IMR-90 (cell line): ENCODE results near the gene BSCL2. TPM values are rescaled to one million over a fixed set of nuclear protein-coding genes. Genes with fewer than 3 reads are reported as not detected.

Experiments used
- ATAC-seq: fragments of 200-7000 bp; cut with Tn5 transposase; 2 replicates; pipeline ENCODE4 v1.9.1; 2020; ENCODE audit warnings: low read depth, mild to moderate bottlenecking, moderate library complexity
- BruUV-seq: library from RNA; stranded (reverse); fragments of 400-500 nt; replicated peaks from 2 replicates; lab custom pipeline; 2021; lab: Mats Ljungman, UMichigan
- CTCF ChIA-PET: fragments of 300-600 bp; formaldehyde crosslinking; extraction: SDS; loops from one replicate; lab custom pipeline; 2021; ENCODE audit warnings: antibody characterized with exemption; lab: Yijun Ruan, JAX
- POLR2A ChIA-PET: fragments of 300-600 bp; sonication (Branson Sonifier 250); formaldehyde crosslinking; loops from one replicate; lab custom pipeline; 2022; ENCODE audit warnings: antibody characterized with exemption; ENCODE audit not compliant: unreplicated experiment; lab: Charles Lee
- DNase-seq: peaks from one replicate; pipeline ENCODE4 v3.0.0; 2013
- H2AFZ ChIP-seq: replicated peaks from 2 replicates; pipeline ENCODE3; 2013; ENCODE audit warnings: low read length, mild to moderate bottlenecking; ENCODE audit not compliant: poor library complexity
- H2AK5ac ChIP-seq: 2 replicates; pipeline ENCODE4 v1.6.1; 2013; ENCODE audit warnings: low read depth, low read length, inconsistent platforms
- H2AK9ac ChIP-seq: replicated peaks from 2 replicates; pipeline ENCODE3; 2013; ENCODE audit warnings: mild to moderate bottlenecking, low read depth, low read length, moderate library complexity; ENCODE audit not compliant: poor library complexity
- H2BK120ac ChIP-seq: 2 replicates; pipeline ENCODE4 v1.6.1; 2013; ENCODE audit warnings: low read depth, low read length, inconsistent platforms
- H2BK15ac ChIP-seq: 3 replicates; pipeline ENCODE4 v1.6.1; 2013; ENCODE audit warnings: low read depth, low read length, inconsistent platforms
- H2BK20ac ChIP-seq: 2 replicates; pipeline ENCODE4 v1.6.1; 2013; ENCODE audit warnings: low read depth, mild to moderate bottlenecking, inconsistent platforms, low read length, moderate library complexity
- H2BK5ac ChIP-seq: 2 replicates; pipeline ENCODE4 v1.6.1; 2013; ENCODE audit warnings: mild to moderate bottlenecking, low read depth, low read length, inconsistent platforms; ENCODE audit not compliant: poor library complexity, severe bottlenecking
- H3K14ac ChIP-seq: replicated peaks from 2 replicates; pipeline ENCODE4 v1.6.1; 2013; ENCODE audit warnings: low read depth, low read length, inconsistent platforms
- H3K18ac ChIP-seq: 2 replicates; pipeline ENCODE4 v1.6.1; 2013; ENCODE audit warnings: low read depth, low read length, control low read depth
- H3K23ac ChIP-seq: 2 replicates; pipeline ENCODE4 v1.6.1; 2013; ENCODE audit warnings: low read depth, low read length, inconsistent platforms
- H3K27ac ChIP-seq: 2 replicates; pipeline ENCODE4 v1.5.1; 2013; ENCODE audit warnings: mild to moderate bottlenecking, control low read depth, low read length; ENCODE audit not compliant: insufficient read depth
- H3K27me3 ChIP-seq: 2 replicates; pipeline ENCODE4 v1.6.1; 2013; ENCODE audit warnings: low read length; ENCODE audit not compliant: control insufficient read depth, insufficient read depth
- H3K36me3 ChIP-seq: 2 replicates; pipeline ENCODE4 v1.6.1; 2013; ENCODE audit warnings: low read length, mixed read lengths; ENCODE audit not compliant: control insufficient read depth, insufficient read depth
- H3K4ac ChIP-seq: 2 replicates; pipeline ENCODE4 v1.6.1; 2013; ENCODE audit warnings: low read depth, low read length, inconsistent platforms
- H3K4me1 ChIP-seq: 2 replicates; pipeline ENCODE4 v1.6.1; 2013; ENCODE audit warnings: low read length, mixed read lengths; ENCODE audit not compliant: control insufficient read depth, insufficient read depth
- H3K4me2 ChIP-seq: 2 replicates; pipeline ENCODE4 v1.6.1; 2013; ENCODE audit warnings: low read depth, mild to moderate bottlenecking, control low read depth, low read length, moderate library complexity
- H3K4me3 ChIP-seq: 2 replicates; pipeline ENCODE4 v1.5.1; 2013; ENCODE audit warnings: low read depth, mild to moderate bottlenecking, control low read depth, low read length, moderate library complexity; ENCODE audit not compliant: insufficient read depth
- H3K56ac ChIP-seq: 2 replicates; pipeline ENCODE4 v1.6.1; 2013; ENCODE audit warnings: low read length, inconsistent platforms; ENCODE audit not compliant: insufficient read depth; ENCODE audit errors: extremely low read depth
- H3K79me1 ChIP-seq, 2 experiments: 2 replicates each; pipeline ENCODE4 v1.6.1; 2013; ENCODE audit warnings: low read length in 2 of 2, inconsistent platforms in 1 of 2, low read depth in 1 of 2
- H3K9ac ChIP-seq: 2 replicates; pipeline ENCODE4 v1.6.1; 2013; ENCODE audit warnings: low read depth, low read length, control low read depth
- H3K9me1 ChIP-seq: 2 replicates; pipeline ENCODE4 v1.6.1; 2013; ENCODE audit warnings: low read length, inconsistent platforms; ENCODE audit not compliant: insufficient read depth
- H3K9me3 ChIP-seq: 2 replicates; pipeline ENCODE4 v1.6.1; 2013; ENCODE audit warnings: low read length; ENCODE audit not compliant: control insufficient read depth, insufficient read depth
- H4K20me1 ChIP-seq: 2 replicates; pipeline ENCODE4 v1.6.1; 2013; ENCODE audit warnings: low read length, inconsistent platforms; ENCODE audit not compliant: insufficient read depth
- H4K5ac ChIP-seq: 2 replicates; pipeline ENCODE4 v1.6.1; 2013; ENCODE audit warnings: mild to moderate bottlenecking, low read depth, low read length, control low read depth
- H4K8ac ChIP-seq, 2 experiments: 2 replicates each; pipeline ENCODE4 v1.6.1; 2013; ENCODE audit warnings: low read depth in 2 of 2, low read length in 2 of 2, control low read depth in 1 of 2, inconsistent platforms in 1 of 2
- H4K91ac ChIP-seq: 2 replicates; pipeline ENCODE4 v1.6.1; 2013; ENCODE audit warnings: low read depth, low read length, inconsistent platforms; ENCODE audit not compliant: insufficient read depth
- CEBPB ChIP-seq: IDR thresholded peaks from 2 replicates; pipeline ENCODE4 v1.6.1; 2012; ENCODE audit warnings: low read depth, low read length, improper control_type of control experiment
- CHD1 ChIP-seq: IDR thresholded peaks from 2 replicates; pipeline ENCODE4 v1.6.1; 2012; ENCODE audit warnings: low read depth, low read length, improper control_type of control experiment
- MAFK ChIP-seq: IDR thresholded peaks from 2 replicates; pipeline ENCODE4 v1.6.1; 2012; ENCODE audit warnings: low read depth, low read length, improper control_type of control experiment
- MAZ ChIP-seq: IDR thresholded peaks from 2 replicates; pipeline ENCODE4 v1.6.1; 2012; ENCODE audit warnings: low read depth, mild to moderate bottlenecking, low read length, improper control_type of control experiment, moderate library complexity, borderline replicate concordance
- MXI1 ChIP-seq: IDR thresholded peaks from 2 replicates; pipeline ENCODE4 v1.6.1; 2012; ENCODE audit warnings: low read depth, mild to moderate bottlenecking, low read length, moderate library complexity, borderline replicate concordance
- POLR2A ChIP-seq: IDR thresholded peaks from 2 replicates; pipeline ENCODE4 v1.6.1; 2012; ENCODE audit warnings: mild to moderate bottlenecking, low read depth, low read length
- SMC3 ChIP-seq: fragments of 150-350 bp; IDR thresholded peaks from 2 replicates; pipeline ENCODE4 v1.6.1; 2016; ENCODE audit warnings: low read depth, mild to moderate bottlenecking, antibody characterized with exemption, low read length, moderate library complexity
- WGBS, 2 experiments: methylation state at CpG; one replicate each; pipeline versions ENCODE4 v1.1.5 to v1.1.7; 2013; ENCODE audit warnings: missing lambda C conversion rate in 2 of 2; ENCODE audit not compliant: insufficient read length in 1 of 2; ENCODE audit errors: extremely low coverage in 2 of 2; 5-methylcytosine and 5-hydroxymethylcytosine counted together
- dilution Hi-C: fragments of 300-500 bp; cut with HindIII; formaldehyde crosslinking; loops from one replicate; pipeline ENCODE4 v1.14.3; 2018; ENCODE audit warnings: low sequenced_read_pairs; ENCODE audit not compliant: unreplicated experiment
- in situ Hi-C: fragments of 300-500 bp; cut with MboI; formaldehyde crosslinking; loops from 3 replicates; pipeline ENCODE4 v1.14.3; 2019; ENCODE audit warnings: low sequenced_read_pairs, inconsistent platforms, mixed read lengths
- intact Hi-C: fragments of 100-400 bp; cut with micrococcal nuclease; formaldehyde crosslinking; loops from 2 replicates; pipeline ENCODE4 v1.10.0; 2022
- polyA plus RNA-seq, 3 experiments: library from polyadenylated mRNA; depleted of rRNA; stranded (reverse); fragments of >200 nt; gene quantifications; 2 replicates each; pipeline ENCODE4 v1.2.3, GENCODE V29; 2012; ENCODE audit warnings: low replicate concordance in 1 of 3
- total RNA-seq: library from RNA; depleted of rRNA; stranded (reverse); fragments of >200 nt; gene quantifications from 2 replicates; pipeline ENCODE4 v1.2.3, GENCODE V29; 2012

Gene BSCL2
- total and polyA plus RNA-seq, 2 of the 4 experiments (the other 2 are of a cell fraction), result 26.2 to 47.1 TPM

- H3K18ac ChIP-seq, result no peak overlapping the region
- no peak overlapping the region for H3K56ac ChIP-seq
- WGBS, 2 experiments, result no CpG with 5 or more reads among the region's 2 CpGs
- no peaks in the 10 kb centered on the region for H3K9me1 ChIP-seq
- no peak overlapping the region for H2BK20ac ChIP-seq
- H4K5ac ChIP-seq, result no peak overlapping the region
- H3K27me3 ChIP-seq, result no peaks in the 10 kb centered on the region
- no peak overlapping the region for H3K14ac ChIP-seq
- peak overlapping the region; percentile 29; the same call in 1 of the 2 replicates for H3K23ac ChIP-seq
- ChIA-PET POLR2A (interaction anchor here (0.6 kb wide), 1 partner anchor 159 kb away, joined by 4 read pairs; no protein-coding TSS in a partner anchor), CTCF (interaction anchor here (0.5 kb wide), 1 partner anchor 87 kb away, joined by 3 read pairs; no protein-coding TSS in a partner anchor)
- ATAC-seq (no peak), DNase-seq (peak; percentile 30)
- H3K79me1 ChIP-seq, result peaks cover 16 to 49% of the 10 kb centered on the region in 2 experiments; a peak in 3 of 4 replicates
- peaks cover 7% of the 10 kb centered on the region for H3K4me1 ChIP-seq
- 0 out of 2 replicates have a peak overlapping the region, but pooled peaks have one; percentile 76 for H2AK5ac ChIP-seq
- H2BK120ac ChIP-seq, result no peak overlapping the region
- intact Hi-C loops (no loop called here), in situ Hi-C loops (no loop called here), dilution Hi-C loops (no loop called here)
- no peak overlapping the region for H2AFZ ChIP-seq
- no peak overlapping the region for H3K27ac ChIP-seq
- no peak overlapping the region for H3K4me3 ChIP-seq
- H3K4me2 ChIP-seq, result 0 out of 2 replicates have a peak overlapping the region, but pooled peaks have one; percentile 7
- no peaks in the 10 kb centered on the region for H4K20me1 ChIP-seq
- no peak overlapping the region for H4K8ac ChIP-seq
- no peak overlapping the region for H2BK5ac ChIP-seq
- no peak overlapping the region for H2AK9ac ChIP-seq
- peak overlapping the region; percentile 32; the same call in 1 of the 2 replicates for H3K9ac ChIP-seq
- H3K36me3 ChIP-seq, result peaks cover 19% of the 10 kb centered on the region
- TF ChIP-seq MAZ (no peak), MXI1 (no peak), MAFK (no peak), CEBPB (no peak), SMC3 (no peak), POLR2A (no peak), CHD1 (no peak)
- no peak overlapping the region for H2BK15ac ChIP-seq
- BruUV-seq, result no TSS peak
- no peak overlapping the region for H4K91ac ChIP-seq
- no peaks in the 10 kb centered on the region for H3K9me3 ChIP-seq
- H3K4ac ChIP-seq, result no peak overlapping the region
Measured at GRCh38 chr11:62673196-62673525, 34.1 kb downstream of the BSCL2 start.
